GM18858 (cell line): Measurements from ENCODE around the gene KCNF1.

Experiments
- ATAC-seq: cut with Tn5 transposase; IDR thresholded peaks from one replicate; pipeline ENCODE4 v1.9.1; 2021; ENCODE audit not compliant: unreplicated experiment

Gene KCNF1

GRCh38 chr2:10918661-10919409, 7.1 kb downstream of the KCNF1 start:
- no peak for ATAC-seq

- ATAC-seq, result no peak
These were observed 7.7 kb downstream of the KCNF1 start for GRCh38 chr2:10919410-10919770.

- ATAC-seq, result no peak
These were observed 8.3 kb downstream of the KCNF1 start for GRCh38 chr2:10919771-10920621.

GRCh38 chr2:10920764-10921388, 9.1 kb downstream of the KCNF1 start:
- ATAC-seq, result no peak

- ATAC-seq, result no peak
These were observed 9.8 kb downstream of the KCNF1 start for GRCh38 chr2:10921525-10921924.

- ATAC-seq, result no peak
These were observed 10.7 kb downstream of the KCNF1 start for GRCh38 chr2:10922307-10923007.

- ATAC-seq, result no peak
These were observed 11.3 kb downstream of the KCNF1 start for GRCh38 chr2:10923008-10923375.

- ATAC-seq, result no peak
These were observed 12.2 kb downstream of the KCNF1 start for GRCh38 chr2:10923965-10924364.

GRCh38 chr2:10924441-10924840, 12.7 kb downstream of the KCNF1 start:
- no peak for ATAC-seq

- ATAC-seq, result no peak
These were observed 13.1 kb downstream of the KCNF1 start for GRCh38 chr2:10924859-10925258.

GRCh38 chr2:10926191-10926820, 14.6 kb downstream of the KCNF1 start:
- ATAC-seq, result no peak

GRCh38 chr2:10930721-10931516, 19.2 kb downstream of the KCNF1 start:
- no peak for ATAC-seq

GRCh38 chr2:10931710-10932255, 20.0 kb downstream of the KCNF1 start:
- no peak for ATAC-seq

- ATAC-seq, result no peak
These were observed 20.8 kb downstream of the KCNF1 start for GRCh38 chr2:10932345-10933151.

GRCh38 chr2:10933700-10934225, 22.0 kb downstream of the KCNF1 start:
- ATAC-seq, result no peak

- no peak for ATAC-seq
These were observed 22.7 kb downstream of the KCNF1 start for GRCh38 chr2:10934308-10934978.

GRCh38 chr2:10934979-10935350, 23.2 kb downstream of the KCNF1 start:
- no peak for ATAC-seq

- no peak for ATAC-seq
These were observed 23.7 kb downstream of the KCNF1 start for GRCh38 chr2:10935366-10935918.
